ENCODE measurements around the gene SLC15A4.
"Not testable (repeated sequence)": the region's sequence is repeated elsewhere in the genome, so short reads cannot be mapped to it uniquely, and the experiment has no call there.

The SLC15A4 gene

GRCh38 chr12:128843538-128843937 is 19.8 kb upstream of the SLC15A4 start:
- DNase-seq: no peak

GRCh38 chr12:128842579-128842978 is 18.8 kb upstream of the SLC15A4 start:
- no peak for DNase-seq

- DNase-seq: no peak
Observed at GRCh38 chr12:128840862-128841468, 17.2 kb upstream of the SLC15A4 start.

GRCh38 chr12:128839885-128840284 is 16.1 kb upstream of the SLC15A4 start:
- not testable (repeated sequence) for DNase-seq

- DNase-seq: no peak
Observed at GRCh38 chr12:128833418-128833817, 9.7 kb upstream of the SLC15A4 start.

- DNase-seq: no peak
Observed at GRCh38 chr12:128830505-128830893, 6.7 kb upstream of the SLC15A4 start.

GRCh38 chr12:128829861-128830504 is 6.2 kb upstream of the SLC15A4 start:
- DNase-seq: no peak

- DNase-seq: no peak
Observed at GRCh38 chr12:128827724-128828123, 4.0 kb upstream of the SLC15A4 start.

GRCh38 chr12:128825835-128826234 is 2.1 kb upstream of the SLC15A4 start:
- no peak for DNase-seq

GRCh38 chr12:128823216-128823915 is 392 bp downstream of the SLC15A4 start:
- no peak for DNase-seq

GRCh38 chr12:128820723-128821432 is 2.9 kb downstream of the SLC15A4 start:
- DNase-seq: peak in 1 of 2 donors; percentile 37

- no peak for DNase-seq
Observed at GRCh38 chr12:128820253-128820652, 3.5 kb downstream of the SLC15A4 start.

- DNase-seq: no peak
Observed at GRCh38 chr12:128819293-128820144, 4.2 kb downstream of the SLC15A4 start.

- DNase-seq: no peak
Observed at GRCh38 chr12:128818065-128819022, 5.4 kb downstream of the SLC15A4 start.

GRCh38 chr12:128817111-128818015 is 6.4 kb downstream of the SLC15A4 start:
- peak; percentile 20 to 52 for DNase-seq

- DNase-seq: no peak
Observed at GRCh38 chr12:128816643-128816920, 7.2 kb downstream of the SLC15A4 start.

GRCh38 chr12:128815779-128816642 is 7.7 kb downstream of the SLC15A4 start:
- DNase-seq: no peak

- DNase-seq: no peak
Observed at GRCh38 chr12:128814411-128815261, 9.1 kb downstream of the SLC15A4 start.
